Hematopoietic multipotent progenitor cell treated with erythropoietin and hydrocortisone succinate and interleukin-3 and kit ligand, for 17 days (in vitro differentiated cells): Measurements from ENCODE around the gene EME2.

Experiments
- DNase-seq: peaks from one replicate; pipeline ENCODE4 v3.0.0-alpha.2; 2015; ENCODE audit warnings: low spot score

The EME2 gene

DNA sequence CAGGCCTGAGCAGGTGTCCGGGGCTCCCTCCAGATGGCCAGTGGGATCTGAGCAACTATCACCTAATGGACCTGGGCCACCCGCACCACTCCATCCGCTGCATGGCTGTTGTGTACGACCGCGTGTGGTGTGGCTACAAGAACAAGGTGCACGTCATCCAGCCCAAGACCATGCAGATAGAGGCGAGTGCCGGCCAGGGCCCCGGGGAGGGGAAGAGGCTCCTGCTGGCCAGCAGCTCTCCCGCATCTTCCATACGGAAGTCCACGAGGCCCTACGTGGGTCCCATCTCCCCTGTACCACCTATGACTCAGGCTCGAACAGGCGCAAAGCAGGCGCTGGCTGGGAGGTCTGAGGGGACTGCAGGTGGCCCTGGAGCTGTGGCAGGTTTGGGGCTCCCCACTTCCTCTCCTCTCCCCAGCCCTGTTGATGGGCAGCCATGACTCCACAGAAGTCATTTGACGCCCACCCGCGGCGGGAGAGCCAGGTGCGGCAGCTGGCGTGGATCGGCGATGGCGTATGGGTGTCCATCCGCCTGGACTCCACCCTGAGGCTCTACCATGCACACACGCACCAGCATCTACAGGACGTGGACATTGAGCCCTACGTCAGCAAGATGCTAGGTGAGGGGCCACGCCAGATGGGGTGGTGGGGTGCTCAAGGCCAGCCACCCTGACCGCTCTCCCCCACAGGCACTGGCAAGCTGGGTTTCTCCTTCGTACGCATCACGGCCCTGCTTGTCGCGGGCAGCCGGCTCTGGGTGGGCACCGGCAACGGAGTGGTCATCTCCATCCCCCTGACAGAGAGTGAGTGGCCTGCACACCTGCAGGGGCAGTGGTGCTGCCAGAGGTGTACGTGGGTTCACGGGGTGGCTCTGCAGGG lies 5.3 kb upstream of the EME2 start:
- no peak for DNase-seq

DNA sequence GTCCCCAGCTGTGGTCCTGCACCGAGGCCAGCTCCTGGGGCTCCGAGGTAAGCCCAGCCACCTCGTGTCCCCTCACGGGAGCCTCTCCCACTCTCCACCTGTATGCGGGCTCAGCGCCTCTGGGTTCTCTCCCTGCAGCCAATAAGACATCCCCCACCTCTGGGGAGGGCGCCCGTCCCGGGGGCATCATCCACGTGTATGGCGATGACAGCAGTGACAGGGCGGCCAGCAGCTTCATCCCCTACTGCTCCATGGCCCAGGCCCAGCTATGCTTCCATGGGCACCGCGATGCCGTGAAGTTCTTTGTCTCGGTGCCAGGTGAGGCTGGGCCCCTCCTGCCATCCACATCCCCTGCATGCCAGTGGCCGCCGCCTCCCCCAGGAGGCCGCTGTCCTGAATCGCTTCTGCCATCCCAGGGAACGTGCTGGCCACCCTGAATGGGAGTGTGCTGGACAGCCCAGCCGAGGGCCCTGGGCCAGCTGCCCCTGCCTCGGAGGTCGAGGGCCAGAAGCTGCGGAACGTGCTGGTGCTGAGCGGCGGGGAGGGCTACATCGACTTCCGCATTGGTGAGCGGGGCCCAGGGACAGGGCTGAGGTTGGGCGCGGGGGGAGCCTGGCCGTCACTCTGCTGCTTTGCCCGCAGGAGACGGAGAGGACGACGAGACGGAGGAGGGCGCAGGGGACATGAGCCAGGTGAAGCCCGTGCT lies 4.4 kb upstream of the EME2 start:
- no peak for DNase-seq

DNA sequence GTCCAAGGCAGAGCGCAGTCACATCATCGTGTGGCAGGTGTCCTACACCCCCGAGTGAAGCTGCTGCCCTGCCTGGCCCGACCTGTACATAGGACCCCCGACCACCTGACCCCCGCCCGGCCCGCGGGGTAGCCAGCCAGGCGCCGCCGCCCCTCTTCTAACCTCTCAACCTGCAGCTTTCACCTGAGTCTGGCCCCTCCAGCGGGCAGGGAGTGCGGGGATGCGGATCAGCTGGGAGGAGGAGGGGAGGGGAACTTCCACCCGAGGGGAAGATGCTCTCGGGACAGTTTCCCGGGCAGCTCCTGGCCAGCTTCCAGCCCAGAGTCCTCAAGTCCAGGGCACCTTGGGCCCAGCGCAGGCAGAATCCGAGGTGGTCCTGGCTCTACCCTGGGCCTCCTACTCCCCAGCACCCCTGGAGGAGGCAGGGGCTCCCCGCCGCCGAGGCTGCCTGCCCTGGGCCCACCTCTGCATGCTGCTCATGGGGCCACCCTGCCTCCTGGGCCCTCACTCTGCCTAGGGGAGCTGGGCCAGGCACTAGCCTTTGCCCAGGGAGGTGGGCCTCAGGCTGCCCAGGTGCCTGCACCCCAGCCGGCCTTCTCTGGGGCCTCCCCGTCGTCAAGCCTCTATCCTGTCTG lies 3.7 kb upstream of the EME2 start:
- no peak for DNase-seq

DNA sequence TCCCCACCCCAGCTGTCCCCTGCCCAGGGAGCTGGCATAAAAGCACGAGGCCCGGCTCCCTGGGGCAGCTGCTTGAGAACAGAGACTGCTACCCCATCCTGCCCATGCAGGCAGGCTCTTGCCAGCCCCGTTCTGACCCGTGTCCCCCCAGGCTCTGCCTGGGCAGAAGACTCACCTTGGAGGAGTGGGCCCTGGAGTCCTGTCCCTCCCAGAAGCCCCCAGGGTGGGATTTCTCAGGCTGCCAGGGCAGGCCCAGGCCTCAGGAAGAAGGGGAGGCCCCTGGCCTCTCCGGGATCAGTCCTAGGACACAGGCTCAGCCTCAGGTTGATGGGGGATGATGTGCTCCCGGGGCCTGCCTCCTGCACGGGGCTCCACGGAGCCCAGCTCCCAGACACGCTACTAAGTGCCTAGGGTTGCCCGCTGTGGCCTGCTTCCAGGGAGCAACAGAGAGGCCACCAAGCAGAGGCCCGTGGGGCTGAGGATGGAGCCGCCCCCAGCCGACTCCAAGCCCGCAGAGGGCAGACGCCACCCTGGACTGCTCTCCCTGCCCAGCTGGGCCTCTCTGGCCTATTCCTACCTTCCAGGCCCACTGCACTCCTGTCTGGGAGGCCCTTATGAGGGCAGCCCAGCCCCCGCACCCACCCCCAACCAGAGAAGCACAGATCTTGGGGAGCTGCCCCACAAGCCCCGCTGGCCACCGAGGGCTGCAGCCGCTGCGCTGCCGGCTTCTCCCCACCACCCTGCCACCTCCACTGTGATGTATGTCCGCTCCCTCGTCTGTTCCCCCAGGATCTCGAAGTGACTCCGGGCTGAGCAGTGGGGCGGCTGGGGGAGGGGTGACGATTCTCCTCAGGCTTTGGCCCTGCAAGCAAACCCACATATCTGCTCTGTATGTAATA lies 3.0 kb upstream of the EME2 start:
- no peak for DNase-seq

DNA sequence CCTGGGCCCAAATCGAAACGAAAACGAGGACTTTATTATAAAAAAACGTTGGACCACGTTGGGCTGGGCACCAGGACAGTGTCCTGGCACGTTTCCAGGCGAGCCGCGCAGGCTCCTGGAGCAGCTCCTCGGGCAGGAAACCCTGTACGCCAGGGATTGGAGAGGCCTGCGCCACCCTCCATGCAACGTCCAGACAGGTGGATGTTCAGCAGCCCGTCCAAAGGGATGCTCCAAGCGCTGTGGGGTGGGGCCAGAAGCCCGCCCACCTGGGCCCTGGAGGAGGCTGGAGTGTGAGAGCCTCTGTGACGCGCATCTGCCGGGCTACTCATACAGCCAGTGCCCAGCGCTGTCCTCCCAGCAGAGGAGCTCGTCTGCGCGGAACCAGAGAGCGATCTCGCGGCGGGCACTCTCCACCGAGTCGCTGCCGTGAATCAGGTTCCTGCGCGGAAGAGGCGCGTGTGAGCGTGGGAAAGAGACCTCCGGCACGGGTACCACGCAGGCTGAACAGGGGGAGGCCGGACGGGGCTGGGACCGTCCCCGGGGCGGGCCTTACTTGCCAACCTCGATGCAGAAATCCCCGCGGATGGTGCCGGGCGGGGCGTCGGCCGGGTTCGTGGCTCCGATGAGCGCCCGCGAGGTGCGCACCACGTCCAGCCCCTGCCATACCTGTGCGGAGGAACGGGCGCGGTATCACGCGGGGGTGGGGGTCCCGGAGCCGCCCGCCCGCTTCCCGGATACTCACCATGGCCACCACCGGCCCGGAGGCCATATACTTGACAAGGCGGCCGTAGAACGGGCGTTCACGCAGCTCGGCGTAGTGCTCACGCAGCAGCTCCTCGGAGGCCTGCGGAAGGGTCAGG lies 2.1 kb upstream of the EME2 start:
- DNase-seq = no peak

DNA sequence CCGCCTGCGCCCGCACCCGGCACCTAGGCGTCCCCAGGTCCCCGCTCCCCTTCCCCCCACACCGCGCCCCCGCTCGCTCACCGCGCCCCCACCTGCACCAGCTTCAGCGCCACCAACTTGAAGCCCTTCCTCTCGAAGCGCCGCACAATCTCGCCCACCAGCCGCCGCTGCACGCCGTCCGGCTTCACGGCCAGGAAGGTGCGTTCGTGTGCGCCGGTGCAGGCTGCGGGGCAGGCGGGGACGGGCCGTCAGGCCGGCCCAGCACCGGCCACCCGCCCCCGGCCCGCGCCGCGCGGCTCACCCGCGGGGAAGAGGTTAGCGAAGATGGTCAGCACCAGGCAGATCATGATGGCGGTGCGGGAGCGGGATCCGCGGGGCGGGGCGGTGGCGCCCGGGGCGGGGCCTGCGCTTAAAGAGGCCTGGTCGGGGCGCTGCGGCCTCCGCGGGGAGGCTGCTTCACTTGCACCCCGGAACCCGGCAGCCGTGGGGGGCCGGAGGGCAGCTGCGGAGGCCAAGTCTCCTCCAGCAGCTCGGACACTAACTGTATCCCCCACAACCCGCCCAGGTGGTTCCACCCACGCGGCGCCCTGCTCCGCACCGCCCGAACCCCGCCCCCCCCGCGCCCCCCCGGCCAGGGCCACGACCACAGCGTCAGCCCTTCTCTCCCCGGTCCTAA lies 1.3 kb upstream of the EME2 start, which contains the start of gene NME3:
TSS of gene NME3 (minus strand) at position 356 of the 676 bp plus-strand sequence. CDS start at position 347, 9 bp downstream.
- DNase-seq = peak; percentile 57

DNA sequence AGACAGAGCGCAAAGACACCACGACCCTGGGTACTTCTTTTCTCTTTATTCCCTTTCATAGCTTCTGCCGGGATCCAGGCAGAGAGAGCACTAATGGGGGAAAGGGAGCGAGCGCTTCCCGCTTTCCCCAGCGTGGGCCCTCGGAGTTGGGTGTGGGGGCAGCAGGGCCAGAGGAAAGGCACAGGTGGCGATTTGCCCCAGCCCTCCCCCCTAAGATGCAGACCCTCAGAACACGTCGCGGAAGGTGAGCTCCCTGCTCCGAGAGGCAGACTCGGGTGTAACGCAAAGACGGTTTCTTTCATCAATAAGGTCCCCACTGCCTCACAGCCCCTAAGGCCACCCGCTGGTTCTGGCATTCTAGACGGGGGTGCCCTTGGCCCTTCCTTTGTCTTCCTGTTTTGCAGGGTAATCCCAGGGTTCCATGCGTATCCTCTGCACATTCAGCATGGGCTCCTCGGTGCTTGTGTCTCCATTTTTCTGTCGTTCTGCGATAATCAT lies 697 bp upstream of the EME2 start:
- DNase-seq = peak; percentile 9

DNA sequence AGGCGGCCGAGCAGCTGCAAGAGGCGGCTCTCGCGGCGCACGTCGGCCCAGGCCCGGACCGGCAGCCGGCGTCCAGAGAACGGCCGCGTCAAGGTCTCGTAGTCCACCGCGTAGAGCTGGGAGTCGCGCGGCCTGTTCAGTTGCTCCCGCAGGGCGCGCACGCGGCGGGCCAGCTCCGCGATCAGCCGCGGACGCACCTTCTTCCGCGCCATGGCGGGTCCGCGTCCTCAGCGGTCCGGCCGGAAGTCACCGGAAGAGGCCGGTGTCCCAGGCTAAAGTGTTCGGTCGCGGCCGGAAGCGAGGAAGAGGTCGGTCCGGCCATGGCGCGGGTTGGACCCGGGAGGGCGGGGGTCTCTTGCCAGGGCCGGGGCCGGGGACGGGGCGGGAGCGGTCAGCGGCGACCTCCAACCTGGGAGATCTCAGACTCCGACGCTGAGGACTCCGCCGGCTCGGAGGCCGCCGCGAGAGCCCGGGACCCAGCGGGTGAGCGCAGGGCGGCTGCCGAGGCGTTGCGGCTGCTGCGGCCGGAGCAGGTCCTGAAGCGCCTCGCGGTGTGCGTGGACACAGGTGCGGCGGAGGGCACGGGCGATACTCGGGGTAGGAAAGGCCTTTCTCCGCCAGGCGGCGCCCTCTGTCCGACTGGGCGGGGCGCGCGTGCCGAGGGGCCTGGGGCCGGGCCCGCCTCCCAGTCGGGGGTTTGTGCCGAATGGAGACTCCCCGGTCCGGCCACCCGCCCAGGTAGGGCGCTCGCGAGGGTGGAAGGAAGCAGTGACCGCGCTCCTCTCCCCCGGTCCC lies 495 bp downstream of the EME2 start, which contains the start of gene MRPS34:
TSS of gene MRPS34 (minus strand) at position 227 of the 795 bp plus-strand sequence. CDS start at position 212, 15 bp downstream.
- peak; percentile 85 for DNase-seq

DNA sequence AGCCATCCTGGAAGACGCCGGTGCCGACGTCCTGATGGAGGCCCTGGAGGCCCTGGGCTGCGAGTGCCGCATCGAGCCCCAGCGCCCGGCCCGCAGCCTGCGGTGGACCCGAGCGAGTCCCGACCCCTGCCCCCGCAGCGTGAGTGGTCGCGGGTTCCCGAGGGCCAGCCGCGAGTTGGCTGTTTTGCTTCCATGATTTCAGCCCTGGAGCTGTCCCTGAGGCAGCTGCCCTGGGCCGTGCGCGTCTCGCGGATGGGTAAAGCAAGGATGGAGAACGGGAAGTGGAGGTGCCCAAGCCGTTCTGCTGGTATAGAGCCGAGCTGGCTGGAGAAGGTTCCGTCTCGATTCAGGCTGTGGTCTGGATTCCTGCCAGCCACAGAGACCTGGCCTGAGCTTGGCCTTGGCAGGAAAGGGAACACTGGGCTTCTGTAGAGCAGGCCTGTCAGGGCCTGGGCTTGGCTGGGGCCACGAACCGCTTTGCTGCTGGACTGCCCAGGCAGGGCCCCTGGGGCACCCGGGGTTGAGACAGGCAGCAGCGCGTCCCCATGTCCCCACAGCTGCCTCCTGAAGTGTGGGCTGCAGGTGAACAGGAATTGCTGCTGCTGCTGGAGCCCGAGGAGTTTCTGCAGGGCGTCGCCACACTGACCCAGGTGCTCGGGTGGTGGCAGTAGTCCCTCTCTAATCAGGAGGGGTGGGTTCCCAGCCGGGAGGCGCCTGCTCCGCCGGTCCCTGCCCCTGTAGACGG lies 1.3 kb downstream of the EME2 start:
- peak; percentile 34 for DNase-seq

DNA sequence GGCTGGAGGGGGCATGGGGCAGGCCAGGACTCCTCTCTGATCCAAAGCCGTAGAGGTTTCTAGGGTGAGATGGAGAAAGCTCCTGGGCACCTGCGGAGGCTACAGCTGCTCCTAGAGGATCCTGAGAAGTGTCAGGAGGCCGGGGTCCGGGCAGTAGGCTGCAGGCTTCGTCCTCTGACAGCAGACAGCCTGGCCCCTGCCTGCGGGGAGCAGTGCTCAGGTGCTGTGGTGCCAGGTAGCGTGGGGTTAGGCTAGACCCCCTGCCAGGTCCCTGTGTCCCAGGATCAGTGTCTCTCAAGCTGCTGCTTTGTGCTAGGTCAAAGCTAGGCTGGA lies 1.8 kb downstream of the EME2 start:
- no peak for DNase-seq

DNA sequence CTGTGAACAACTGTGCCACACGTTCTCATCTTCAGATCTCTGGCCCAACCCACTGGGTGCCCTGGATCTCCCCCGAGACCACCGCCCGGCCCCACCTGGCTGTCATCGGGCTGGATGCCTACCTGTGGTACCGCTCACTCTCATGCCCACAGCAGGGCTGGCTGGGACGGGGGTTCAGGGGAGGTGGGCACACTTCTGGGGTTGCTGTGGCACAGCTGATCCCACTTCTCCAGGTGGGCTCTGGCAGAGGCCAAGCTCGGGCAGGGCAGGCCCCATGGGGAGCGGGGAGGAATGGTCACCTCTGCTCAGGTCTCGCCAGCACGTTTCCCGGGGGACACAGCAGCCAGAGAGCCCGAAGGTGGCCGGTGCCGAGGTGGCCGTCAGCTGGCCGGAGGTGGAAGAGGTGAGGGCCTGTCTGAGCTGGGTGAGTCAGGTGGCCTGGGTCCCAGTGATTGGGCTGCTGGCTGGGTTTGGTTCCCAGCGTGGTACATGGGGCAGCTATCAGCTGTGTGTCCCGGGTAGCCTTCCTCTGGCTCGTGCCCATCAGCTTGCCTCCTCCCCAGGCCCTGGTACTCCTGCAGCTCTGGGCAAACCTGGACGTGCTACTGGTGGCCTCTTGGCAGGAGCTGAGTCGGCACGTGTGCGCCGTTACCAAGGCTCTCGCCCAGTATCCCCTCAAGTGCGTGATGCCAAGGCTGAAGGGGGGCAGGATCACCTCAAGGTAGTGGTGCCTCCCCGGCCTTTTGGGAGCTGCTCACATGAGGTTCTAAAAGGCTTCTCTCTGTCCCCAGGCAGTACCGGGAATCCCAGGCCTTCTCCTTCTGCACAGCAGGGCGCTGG lies 2.6 kb downstream of the EME2 start:
- no peak for DNase-seq

DNA sequence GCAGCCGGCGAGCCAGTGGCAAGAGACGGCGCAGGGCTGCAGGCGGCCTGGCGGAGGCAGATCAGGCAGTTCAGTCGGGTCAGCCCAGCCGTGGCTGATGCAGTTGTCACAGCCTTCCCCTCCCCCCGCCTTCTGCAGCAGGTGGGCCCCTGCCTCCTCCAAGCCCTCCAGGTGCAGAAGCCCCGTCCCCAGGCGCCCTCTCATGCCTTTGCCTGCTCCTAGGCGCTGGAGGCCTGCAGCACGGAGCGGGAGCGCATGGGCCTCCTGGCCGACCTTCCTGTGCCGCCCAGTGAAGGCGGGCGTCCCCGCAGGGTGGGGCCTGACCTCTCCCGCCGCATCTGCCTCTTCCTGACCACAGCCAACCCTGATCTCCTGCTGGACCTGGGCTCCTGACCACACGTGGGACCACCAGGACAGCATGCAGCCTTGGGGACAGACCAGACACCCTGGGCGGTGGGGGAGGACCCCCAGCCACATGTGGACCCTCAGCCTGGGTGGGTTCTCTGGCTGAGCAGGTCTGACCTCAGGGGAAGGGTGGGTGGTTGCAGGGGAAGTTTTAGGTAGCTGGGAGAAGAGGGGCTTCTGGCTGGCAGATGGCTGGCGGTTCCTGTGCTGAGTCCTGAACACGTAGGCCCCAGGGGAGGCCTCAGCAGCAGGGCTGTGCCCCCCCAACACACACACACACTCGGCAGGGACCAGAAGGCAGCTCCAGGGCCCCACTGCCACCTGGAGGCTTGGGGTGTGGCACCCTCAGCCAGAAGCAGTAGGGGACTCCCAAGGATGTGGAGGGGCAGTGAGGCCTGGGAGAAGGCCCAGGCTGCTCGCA lies 3.4 kb downstream of the EME2 start:
- DNase-seq = no peak

DNA sequence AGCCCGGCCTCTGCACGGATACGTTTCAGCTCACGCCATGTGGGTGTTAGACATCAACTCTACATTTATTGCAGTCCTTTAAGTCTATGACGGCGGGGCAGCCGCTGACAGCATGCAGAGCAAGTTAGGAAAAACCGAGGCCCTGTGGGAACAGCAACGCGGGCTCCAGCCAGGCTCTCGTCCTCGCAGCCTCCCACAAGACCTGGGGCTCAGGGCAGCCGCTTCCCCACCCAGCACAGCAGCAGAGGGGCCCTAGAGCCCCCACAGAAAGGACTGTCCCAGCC lies 4.0 kb downstream of the EME2 start:
- no peak for DNase-seq

DNA sequence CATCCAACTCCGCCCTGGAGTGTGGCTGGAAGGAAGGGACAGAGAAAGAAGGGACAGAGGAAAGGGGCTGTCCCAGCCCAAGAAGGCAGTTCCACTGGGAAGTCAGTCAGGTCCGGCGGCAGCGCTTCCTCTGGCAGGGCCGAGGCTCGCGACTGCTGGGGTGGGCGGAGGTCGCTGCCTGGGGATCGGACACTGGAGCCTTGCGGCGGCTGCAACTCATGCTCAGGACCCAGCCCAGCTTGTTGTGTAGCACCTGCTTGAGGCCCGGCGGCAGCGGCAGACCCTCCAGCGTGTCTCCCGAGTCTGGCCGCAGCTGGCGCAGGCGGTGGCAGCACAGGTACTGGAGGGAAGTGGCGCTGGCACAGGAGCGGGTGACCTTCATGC lies 4.4 kb downstream of the EME2 start:
- DNase-seq = no peak

DNA sequence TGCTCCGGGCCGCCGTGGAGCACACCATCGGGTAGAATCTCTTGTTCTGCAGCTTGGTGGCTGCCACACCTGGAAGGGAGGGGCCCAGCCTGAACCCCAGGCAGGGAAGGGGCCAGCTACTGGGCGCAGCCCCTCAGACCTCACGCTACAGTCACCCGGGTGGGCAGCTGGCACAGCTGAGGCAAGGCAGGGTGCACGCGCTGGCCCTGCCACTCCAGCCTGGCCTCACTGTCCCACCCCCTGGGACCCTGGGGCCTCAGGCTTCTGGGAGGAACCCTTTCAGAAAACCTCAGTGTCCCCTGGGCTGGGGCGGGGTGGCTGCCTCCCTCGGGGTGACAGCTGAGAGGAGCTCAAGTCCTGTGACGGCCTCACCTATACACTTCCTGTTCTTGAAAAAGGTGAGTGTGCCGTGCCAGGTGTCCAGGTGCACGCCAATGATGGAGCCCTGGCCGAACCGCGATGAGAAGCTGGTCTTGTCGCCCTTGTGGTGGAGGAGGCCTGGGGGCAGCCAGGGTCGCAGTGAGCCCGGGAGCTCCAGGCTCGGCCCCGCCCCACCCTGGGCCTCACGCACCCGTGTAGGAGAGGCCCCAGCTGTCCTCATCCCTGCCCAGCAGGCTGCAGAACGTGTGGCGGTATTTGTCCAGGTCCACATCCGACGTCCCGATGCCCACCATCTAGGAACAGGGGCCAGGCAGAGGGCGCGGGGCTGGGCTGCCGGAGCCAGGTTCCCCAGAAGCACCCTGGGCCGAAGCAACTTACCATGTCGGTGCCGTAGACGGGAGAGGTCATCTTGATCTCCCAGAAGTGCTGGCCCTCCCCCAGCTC lies 5.0 kb downstream of the EME2 start:
- no peak for DNase-seq
